K562 (cell line): ENCODE measurements around the gene LEO1. TPM values are rescaled to one million over a fixed set of nuclear protein-coding genes. Genes with fewer than 3 reads are reported as not detected.

Experiments used
- ARHGAP35 ChIP-seq: fragments of 450-650 bp; IDR thresholded peaks from 2 replicates; pipeline ENCODE4 v1.6.1; 2018; ENCODE audit not compliant: partially characterized antibody
- BRCA1 ChIP-seq, 2 experiments: fragments of 450-650 bp in 1 of 2; sonication (generic) in 1 of 2; formaldehyde crosslinking in 1 of 2; IDR thresholded peaks; 2 replicates each; pipeline versions ENCODE4 v1.5.0 to v1.6.1; 2017 to 2020; ENCODE audit warnings: mild to moderate bottlenecking in 1 of 2, missing genetic modification reagents in 1 of 2
- COPS2 ChIP-seq: fragments of 450-650 bp; conservative IDR thresholded peaks from 2 replicates; pipeline ENCODE4 v1.6.1; 2016; ENCODE audit warnings: mild to moderate bottlenecking, moderate library complexity
- ETV6 ChIP-seq, 3 experiments: fragments of 150-350 bp in 1 of 3; sonication (generic) in 1 of 3; formaldehyde crosslinking in 1 of 3; IDR thresholded peaks; 2 replicates each; pipeline versions ENCODE4 v1.6.1 to v1.8.0; 2014 to 2022; ENCODE audit warnings: borderline replicate concordance in 2 of 3, low read depth in 2 of 3, antibody characterized with exemption in 1 of 3, low read length in 1 of 3, mild to moderate bottlenecking in 1 of 3, missing genetic modification reagents in 1 of 3
- FOS ChIP-seq: IDR thresholded peaks from 3 replicates; pipeline ENCODE4 v1.6.1; 2011; ENCODE audit not compliant: insufficient read length; ENCODE audit errors: extremely low read depth
- HNRNPH1 ChIP-seq: fragments of 200-400 bp; formaldehyde crosslinking; optimal IDR thresholded peaks from 2 replicates; pipeline ENCODE3; 2017; ENCODE audit warnings: low read depth, mild to moderate bottlenecking, low read length, moderate library complexity
- ILF3 ChIP-seq: fragments of 450-650 bp; IDR thresholded peaks from 2 replicates; pipeline ENCODE4 v1.6.1; 2018; ENCODE audit warnings: antibody characterized with exemption, mild to moderate bottlenecking, moderate library complexity, borderline replicate concordance
- KAT8 ChIP-seq: fragments of 450-650 bp; IDR thresholded peaks from 2 replicates; pipeline ENCODE4 v1.6.1; 2016; ENCODE audit warnings: low read depth, mild to moderate bottlenecking
- MYC ChIP-seq, 2 experiments: fragments of 250-450 bp in 1 of 2; sonication (Bioruptor Pico) in 1 of 2; IDR thresholded peaks; 2 replicates each; pipeline versions ENCODE4 v1.5.1 to v1.6.1; 2012 to 2021; ENCODE audit warnings: low read depth in 2 of 2, borderline replicate concordance in 1 of 2, improper control_type of control experiment in 1 of 2, low read length in 1 of 2, mild to moderate bottlenecking in 1 of 2, moderate library complexity in 1 of 2
- NFIC ChIP-seq: fragments of 450-650 bp; IDR thresholded peaks from 2 replicates; pipeline ENCODE4 v1.6.1; 2017; ENCODE audit warnings: mild to moderate bottlenecking, inconsistent platforms
- POLR2AphosphoS5 ChIP-seq: IDR thresholded peaks from 2 replicates; pipeline ENCODE4 v1.6.1; 2011; ENCODE audit warnings: mild to moderate bottlenecking, low read depth, low read length, moderate library complexity; ENCODE audit not compliant: control insufficient read depth, insufficient read depth
- RBM25 ChIP-seq: fragments of 200-400 bp; formaldehyde crosslinking; IDR thresholded peaks from 2 replicates; pipeline ENCODE4 v1.6.1; 2018; ENCODE audit warnings: low read length, low read depth, moderate library complexity; ENCODE audit not compliant: severe bottlenecking
- SIX5 ChIP-seq, 2 experiments: IDR thresholded peaks; 2 replicates each; pipeline ENCODE4 v1.6.1; 2011; ENCODE audit warnings: low read length in 2 of 2, borderline replicate concordance in 1 of 2, low read depth in 1 of 2, mild to moderate bottlenecking in 1 of 2, moderate library complexity in 1 of 2; ENCODE audit not compliant: insufficient read depth in 1 of 2
- SMARCA5 ChIP-seq: fragments of 450-650 bp; IDR thresholded peaks from 2 replicates; pipeline ENCODE4 v1.6.1; 2016
- SOX6 ChIP-seq: fragments of 450-650 bp; IDR thresholded peaks from 2 replicates; pipeline ENCODE4 v1.6.1; 2014; ENCODE audit warnings: mild to moderate bottlenecking
- TCFL5 ChIP-seq: fragments of 250-450 bp; sonication (Bioruptor Pico); conservative IDR thresholded peaks from 2 replicates; pipeline ENCODE4 v1.6.1; 2021; ENCODE audit warnings: mild to moderate bottlenecking, moderate library complexity, matching md5 sums
- THRAP3 ChIP-seq: fragments of 450-650 bp; IDR thresholded peaks from 2 replicates; pipeline ENCODE4 v1.6.1; 2016; ENCODE audit warnings: mild to moderate bottlenecking, inconsistent platforms, borderline replicate concordance
- ZBTB17 ChIP-seq: fragments of 450-650 bp; formaldehyde crosslinking; IDR thresholded peaks from 2 replicates; pipeline ENCODE4 v1.4.0; 2020; ENCODE audit warnings: mild to moderate bottlenecking
- ZFP36 ChIP-seq: fragments of 150-350 bp; IDR thresholded peaks from 2 replicates; pipeline ENCODE4 v1.6.1; 2018; ENCODE audit warnings: low read length, low read depth; ENCODE audit not compliant: partially characterized antibody
- ZKSCAN3 ChIP-seq: fragments of 250-450 bp; sonication (Bioruptor Pico); IDR thresholded peaks from 2 replicates; pipeline ENCODE4 v1.4.0; 2020
- ZNF124 ChIP-seq: sonication (generic); formaldehyde crosslinking; IDR thresholded peaks from 2 replicates; pipeline ENCODE4 v1.8.1; 2022; ENCODE audit warnings: missing genetic modification reagents
- polyA plus RNA-seq, 8 experiments: library from polyadenylated mRNA; depleted of rRNA in 4 of 8; stranded (reverse) in 5 of 8; unstranded in 3 of 8; fragments of >200 nt; fragmentation: Nextera tagmentation in 2 of 8; fragmentation: Illumina TruSeq in 1 of 8; extraction: Ambion mirVana in 2 of 8; extraction: Trizol in 1 of 8; gene quantifications; 2 replicates each; pipeline versions ENCODE4 v1.2.1 to v1.2.3, GENCODE V29; 2011 to 2014; ENCODE audit warnings: inconsistent platforms in 1 of 8, missing spikeins in 1 of 8
- total RNA-seq, 7 experiments: library from RNA; depleted of rRNA in 6 of 7; stranded (reverse); fragments of >200 nt in 6 of 7; fragmentation: Illumina TruSeq in 2 of 7; extraction: Trizol in 2 of 7; gene quantifications; 2 replicates each; pipeline versions ENCODE4 v1.2.1 to v1.2.3, GENCODE V29; 2011 to 2021; ENCODE audit warnings: low replicate concordance in 1 of 7
- TF ChIP-seq, protein P1 (sequence below): fragments of 250-450 bp; sonication (Bioruptor Pico); IDR thresholded peaks from 2 replicates; pipeline ENCODE4 v1.9.0; 2021; ENCODE audit warnings: mild to moderate bottlenecking
- TF ChIP-seq, protein P2 (sequence below): sonication (generic); formaldehyde crosslinking; IDR thresholded peaks from 2 replicates; pipeline ENCODE4 v1.8.0; 2022; ENCODE audit warnings: mild to moderate bottlenecking, missing genetic modification reagents
- TF ChIP-seq, protein P3 (sequence below): sonication (generic); formaldehyde crosslinking; IDR thresholded peaks from 2 replicates; pipeline ENCODE4 v1.9.0; 2022; ENCODE audit warnings: mild to moderate bottlenecking, missing genetic modification reagents

Gene LEO1
- total and polyA plus RNA-seq, 9 of the 15 experiments (the other 6 are each of a cell fraction or from before 2014, with no cell fraction given): 8.4 to 48.3 (median 37.9) TPM

DNA sequence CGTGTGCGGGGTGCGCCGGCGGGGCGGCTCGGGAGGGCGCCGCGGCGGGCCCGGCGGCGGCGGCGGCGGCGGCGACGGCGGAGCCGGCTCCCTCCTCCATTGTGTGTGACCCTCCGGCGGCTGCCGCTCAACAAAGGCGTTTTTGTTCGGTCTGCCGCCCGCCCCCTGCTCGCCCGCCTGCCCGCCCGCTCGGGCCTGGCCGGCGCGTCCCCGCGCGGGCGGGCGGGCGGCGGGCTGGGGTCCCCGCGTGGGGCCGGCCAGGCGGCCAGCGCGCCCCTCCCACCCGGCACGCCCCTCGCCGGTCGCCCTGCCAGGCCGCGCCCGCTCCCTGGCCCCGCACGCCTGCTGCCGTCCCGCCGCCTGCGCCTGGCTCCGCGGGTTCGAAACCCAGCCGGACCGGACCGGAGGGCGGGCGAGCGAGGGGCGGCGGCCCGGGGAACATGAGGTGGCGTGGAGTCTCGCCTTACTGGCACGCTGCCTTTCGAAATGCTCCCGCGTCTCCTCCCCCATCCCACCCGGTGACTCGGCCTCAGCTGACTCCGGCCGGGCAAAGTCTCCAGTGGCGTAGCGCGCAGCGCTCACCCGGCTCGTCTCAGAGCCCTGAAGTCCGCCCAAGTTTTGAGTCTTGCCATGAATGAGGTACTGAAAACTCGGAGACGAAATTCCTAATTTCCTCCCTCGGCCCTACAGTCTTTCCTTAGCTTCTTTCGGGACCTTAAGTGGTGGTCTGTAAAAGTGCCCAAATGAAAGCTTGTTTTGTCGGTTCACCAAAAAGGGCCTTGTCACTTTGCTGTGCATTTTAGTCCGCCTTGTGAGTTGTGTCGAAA, 48.0 kb upstream of the LEO1 start (continued):
- no peak for TF ChIP-seq SMARCA5
- no peak for TF ChIP-seq RBM25
- TF ChIP-seq ILF3: no peak
- no peak for TF ChIP-seq FOS
- no peak for TF ChIP-seq ETV6 (IDR thresholded peaks at IDR 0.05; ENCODE audit: borderline replicate concordance in 1 of 2, low read depth in 2 of 2, low read length in 1 of 2)
- no peak for TF ChIP-seq ETV6 (CRISPR knock-in tag; IDR thresholded peaks at IDR 0.05; ENCODE audit: borderline replicate concordance)
- TF ChIP-seq, protein P1, sequence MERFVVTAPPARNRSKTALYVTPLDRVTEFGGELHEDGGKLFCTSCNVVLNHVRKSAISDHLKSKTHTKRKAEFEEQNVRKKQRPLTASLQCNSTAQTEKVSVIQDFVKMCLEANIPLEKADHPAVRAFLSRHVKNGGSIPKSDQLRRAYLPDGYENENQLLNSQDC (CRISPR knock-in tag): 0 out of 2 replicates have a peak, but pooled peaks have one; percentile 11
- no peak for TF ChIP-seq ZNF124 (CRISPR knock-in tag)
- TF ChIP-seq HNRNPH1: no peak
- TF ChIP-seq ZFP36: no peak
- peak; percentile 71 for TF ChIP-seq NFIC
- peak; percentile 12; the same call in 1 of the 2 replicates for TF ChIP-seq ZBTB17 (CRISPR knock-in tag)
- no peak for TF ChIP-seq THRAP3
- no peak for TF ChIP-seq KAT8
- TF ChIP-seq POLR2AphosphoS5: no peak; the same call in 1 of the 2 replicates
- TF ChIP-seq TCFL5 (CRISPR knock-in tag): no peak
- TF ChIP-seq COPS2: no peak
- TF ChIP-seq MYC (IDR thresholded peaks at IDR 0.05; ENCODE audit: low read depth, low read length): peak; percentile 86
- TF ChIP-seq MYC (CRISPR knock-in tag; IDR thresholded peaks at IDR 0.05; ENCODE audit: borderline replicate concordance, low read depth): 0 out of 2 replicates have a peak, but pooled peaks have one; percentile 35
- TF ChIP-seq, protein P2, sequence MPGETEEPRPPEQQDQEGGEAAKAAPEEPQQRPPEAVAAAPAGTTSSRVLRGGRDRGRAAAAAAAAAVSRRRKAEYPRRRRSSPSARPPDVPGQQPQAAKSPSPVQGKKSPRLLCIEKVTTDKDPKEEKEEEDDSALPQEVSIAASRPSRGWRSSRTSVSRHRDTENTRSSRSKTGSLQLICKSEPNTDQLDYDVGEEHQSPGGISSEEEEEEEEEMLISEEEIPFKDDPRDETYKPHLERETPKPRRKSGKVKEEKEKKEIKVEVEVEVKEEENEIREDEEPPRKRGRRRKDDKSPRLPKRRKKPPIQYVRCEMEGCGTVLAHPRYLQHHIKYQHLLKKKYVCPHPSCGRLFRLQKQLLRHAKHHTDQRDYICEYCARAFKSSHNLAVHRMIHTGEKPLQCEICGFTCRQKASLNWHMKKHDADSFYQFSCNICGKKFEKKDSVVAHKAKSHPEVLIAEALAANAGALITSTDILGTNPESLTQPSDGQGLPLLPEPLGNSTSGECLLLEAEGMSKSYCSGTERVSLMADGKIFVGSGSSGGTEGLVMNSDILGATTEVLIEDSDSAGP (CRISPR knock-in tag): no peak
- no peak for TF ChIP-seq ARHGAP35
- peak; percentile 39; the same call in 1 of the 2 replicates for TF ChIP-seq SOX6
- TF ChIP-seq BRCA1 (IDR thresholded peaks at IDR 0.05): no peak
- no peak for TF ChIP-seq BRCA1 (CRISPR knock-in tag; IDR thresholded peaks at IDR 0.05)
- no peak for TF ChIP-seq SIX5 (IDR thresholded peaks at IDR 0.05; ENCODE audit: borderline replicate concordance in 1 of 2, insufficient read depth in 1 of 2, low read depth in 1 of 2, low read length in 2 of 2)
- no peak for TF ChIP-seq ZKSCAN3 (CRISPR knock-in tag)
- TF ChIP-seq, protein P3, sequence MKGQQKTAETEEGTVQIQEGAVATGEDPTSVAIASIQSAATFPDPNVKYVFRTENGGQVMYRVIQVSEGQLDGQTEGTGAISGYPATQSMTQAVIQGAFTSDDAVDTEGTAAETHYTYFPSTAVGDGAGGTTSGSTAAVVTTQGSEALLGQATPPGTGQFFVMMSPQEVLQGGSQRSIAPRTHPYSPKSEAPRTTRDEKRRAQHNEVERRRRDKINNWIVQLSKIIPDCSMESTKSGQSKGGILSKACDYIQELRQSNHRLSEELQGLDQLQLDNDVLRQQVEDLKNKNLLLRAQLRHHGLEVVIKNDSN (CRISPR knock-in tag): peak; percentile 75
